RPMI8226 (cell line): ENCODE data around the gene PRR19.

Source experiments
- DNase-seq: peaks from one replicate; pipeline ENCODE4 v3.0.0-alpha.2; 2015

Gene PRR19

GRCh38 chr19:42353341-42354015 lies 51.5 kb downstream of the PRR19 start:
- DNase-seq = no peak

GRCh38 chr19:42355896-42356295 lies 54.0 kb downstream of the PRR19 start:
- no peak for DNase-seq

DNA sequence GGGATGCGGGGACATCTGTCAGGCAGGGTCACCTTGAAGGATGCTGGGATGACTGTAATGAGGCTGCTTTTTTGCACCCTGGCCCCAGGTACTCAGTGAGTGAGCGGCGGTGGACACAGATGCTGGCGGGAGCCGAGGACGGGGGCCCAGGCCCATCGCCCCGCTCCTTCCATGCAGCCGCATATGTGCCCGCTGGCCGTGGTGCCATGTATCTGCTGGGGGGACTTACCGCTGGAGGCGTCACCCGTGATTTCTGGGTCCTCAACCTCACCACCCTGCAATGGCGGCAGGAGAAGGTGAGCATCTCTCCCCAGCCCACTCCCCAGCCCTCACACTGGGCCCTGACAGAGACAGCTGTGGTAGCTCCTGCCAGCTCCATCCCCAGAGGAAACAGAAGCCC lies 54.8 kb downstream of the PRR19 start:
- no peak for DNase-seq

DNA sequence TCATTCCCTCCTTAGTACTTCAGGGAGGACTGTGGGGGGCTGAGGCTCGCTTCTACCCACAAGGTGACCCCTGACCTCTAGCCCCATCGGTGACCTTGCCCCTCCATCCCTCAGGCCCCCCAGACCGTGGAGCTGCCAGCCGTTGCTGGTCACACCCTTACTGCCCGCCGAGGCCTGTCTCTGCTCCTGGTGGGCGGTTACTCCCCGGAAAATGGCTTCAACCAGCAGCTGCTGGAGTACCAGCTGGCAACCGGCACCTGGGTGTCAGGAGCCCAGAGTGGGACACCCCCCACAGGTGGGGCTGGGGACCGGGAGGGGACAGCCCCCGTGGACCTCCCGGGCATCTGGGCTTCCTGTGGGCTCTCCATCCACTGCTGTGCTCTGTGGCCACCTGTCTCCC lies 55.4 kb downstream of the PRR19 start:
- DNase-seq = no peak
